Uterine smooth muscle cell (primary cell): Measurements from ENCODE around the gene MLXIP. TPM values are rescaled to one million over a fixed set of nuclear protein-coding genes. Genes with fewer than 3 reads are reported as not detected.

Experiments
- total RNA-seq: library from RNA; depleted of rRNA; stranded (reverse); fragments of >200 nt; gene quantifications from 2 replicates; pipeline ENCODE4 v1.2.3, GENCODE V29; 2014

The MLXIP gene, protein sequence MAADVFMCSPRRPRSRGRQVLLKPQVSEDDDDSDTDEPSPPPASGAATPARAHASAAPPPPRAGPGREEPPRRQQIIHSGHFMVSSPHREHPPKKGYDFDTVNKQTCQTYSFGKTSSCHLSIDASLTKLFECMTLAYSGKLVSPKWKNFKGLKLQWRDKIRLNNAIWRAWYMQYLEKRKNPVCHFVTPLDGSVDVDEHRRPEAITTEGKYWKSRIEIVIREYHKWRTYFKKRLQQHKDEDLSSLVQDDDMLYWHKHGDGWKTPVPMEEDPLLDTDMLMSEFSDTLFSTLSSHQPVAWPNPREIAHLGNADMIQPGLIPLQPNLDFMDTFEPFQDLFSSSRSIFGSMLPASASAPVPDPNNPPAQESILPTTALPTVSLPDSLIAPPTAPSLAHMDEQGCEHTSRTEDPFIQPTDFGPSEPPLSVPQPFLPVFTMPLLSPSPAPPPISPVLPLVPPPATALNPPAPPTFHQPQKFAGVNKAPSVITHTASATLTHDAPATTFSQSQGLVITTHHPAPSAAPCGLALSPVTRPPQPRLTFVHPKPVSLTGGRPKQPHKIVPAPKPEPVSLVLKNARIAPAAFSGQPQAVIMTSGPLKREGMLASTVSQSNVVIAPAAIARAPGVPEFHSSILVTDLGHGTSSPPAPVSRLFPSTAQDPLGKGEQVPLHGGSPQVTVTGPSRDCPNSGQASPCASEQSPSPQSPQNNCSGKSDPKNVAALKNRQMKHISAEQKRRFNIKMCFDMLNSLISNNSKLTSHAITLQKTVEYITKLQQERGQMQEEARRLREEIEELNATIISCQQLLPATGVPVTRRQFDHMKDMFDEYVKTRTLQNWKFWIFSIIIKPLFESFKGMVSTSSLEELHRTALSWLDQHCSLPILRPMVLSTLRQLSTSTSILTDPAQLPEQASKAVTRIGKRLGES
- total RNA-seq = 14.7 and 19.1 TPM in 2 replicates

DNA sequence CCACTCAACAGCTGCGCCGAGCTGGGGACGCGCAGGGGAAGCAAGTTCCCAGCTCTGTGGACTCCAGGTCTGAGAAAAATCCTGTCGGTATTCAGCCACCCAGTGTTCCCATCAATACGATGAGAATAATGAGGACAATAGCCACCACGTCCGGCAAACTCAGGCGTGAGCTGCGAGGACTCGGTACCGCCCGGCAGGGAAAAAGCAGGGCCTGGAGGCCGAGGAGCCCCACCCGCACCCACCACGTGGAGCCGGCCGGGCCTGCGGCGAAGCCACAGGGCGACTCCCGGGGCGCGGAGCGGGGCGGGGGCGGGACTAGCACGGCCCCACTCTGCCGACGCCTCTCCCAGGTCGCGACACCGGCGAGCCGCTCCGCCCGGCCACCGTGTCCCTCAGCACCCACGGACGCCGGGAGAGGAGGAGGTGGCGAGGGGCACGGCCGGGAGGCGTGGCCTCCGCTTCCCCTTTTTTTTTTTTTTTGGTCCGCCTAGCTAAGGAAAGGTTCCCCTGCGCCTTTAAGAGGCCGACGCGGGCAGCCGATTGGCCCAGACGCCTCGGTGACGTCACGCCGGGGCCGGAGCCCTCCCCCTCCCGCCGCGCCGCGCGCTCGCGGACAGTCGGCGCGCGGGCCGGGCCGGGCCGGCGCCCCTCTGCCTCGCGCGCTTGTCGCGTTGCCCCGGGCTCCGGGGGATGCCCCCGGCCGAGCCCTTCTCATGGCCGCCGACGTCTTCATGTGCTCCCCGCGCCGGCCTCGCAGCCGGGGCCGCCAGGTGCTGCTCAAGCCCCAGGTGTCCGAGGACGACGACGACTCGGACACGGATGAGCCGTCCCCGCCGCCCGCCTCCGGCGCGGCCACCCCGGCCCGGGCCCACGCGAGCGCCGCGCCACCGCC lies at the start of gene MLXIP:
MLXIP (plus strand) TSS at position 616 of the 892 bp plus-strand sequence; CDS start at position 714, 98 bp downstream.

DNA sequence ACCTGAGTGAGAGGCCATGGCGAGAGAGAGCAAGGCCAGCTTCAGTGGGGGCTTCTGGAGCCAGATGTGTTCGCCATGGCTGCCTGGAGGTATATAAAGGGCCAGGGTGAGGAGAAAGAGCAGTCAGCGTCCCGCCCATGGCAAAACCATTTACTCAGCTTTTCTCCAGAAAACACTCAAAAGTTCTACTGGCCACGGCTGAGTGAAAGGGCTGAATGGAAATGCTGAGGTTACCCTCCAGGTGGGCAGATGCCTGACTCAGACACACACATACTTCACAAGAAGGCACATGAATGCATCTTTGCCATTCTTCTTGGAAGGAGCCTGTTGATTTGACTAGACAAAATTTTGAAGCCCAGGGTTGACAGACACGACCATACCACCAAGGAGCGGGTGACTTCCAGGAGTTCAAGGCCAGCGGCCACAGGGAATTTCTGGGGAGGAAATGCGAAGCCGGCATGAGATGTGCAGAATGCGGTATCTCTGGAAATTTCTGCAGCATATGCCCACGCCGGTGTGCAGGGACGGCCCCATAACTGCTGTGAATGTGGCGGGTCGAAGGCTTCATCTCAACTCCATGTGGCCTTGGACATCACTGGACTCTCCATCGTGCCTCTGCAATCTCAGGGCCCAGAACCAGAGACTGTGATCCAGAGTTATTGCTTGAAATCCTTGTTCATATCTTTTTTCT lies 95.7 kb downstream of the MLXIP start, which contains the start of gene IL31:
IL31 (minus strand) TSS at position 67 of the 691 bp plus-strand sequence; CDS start at position 18, 49 bp downstream.

DNA sequence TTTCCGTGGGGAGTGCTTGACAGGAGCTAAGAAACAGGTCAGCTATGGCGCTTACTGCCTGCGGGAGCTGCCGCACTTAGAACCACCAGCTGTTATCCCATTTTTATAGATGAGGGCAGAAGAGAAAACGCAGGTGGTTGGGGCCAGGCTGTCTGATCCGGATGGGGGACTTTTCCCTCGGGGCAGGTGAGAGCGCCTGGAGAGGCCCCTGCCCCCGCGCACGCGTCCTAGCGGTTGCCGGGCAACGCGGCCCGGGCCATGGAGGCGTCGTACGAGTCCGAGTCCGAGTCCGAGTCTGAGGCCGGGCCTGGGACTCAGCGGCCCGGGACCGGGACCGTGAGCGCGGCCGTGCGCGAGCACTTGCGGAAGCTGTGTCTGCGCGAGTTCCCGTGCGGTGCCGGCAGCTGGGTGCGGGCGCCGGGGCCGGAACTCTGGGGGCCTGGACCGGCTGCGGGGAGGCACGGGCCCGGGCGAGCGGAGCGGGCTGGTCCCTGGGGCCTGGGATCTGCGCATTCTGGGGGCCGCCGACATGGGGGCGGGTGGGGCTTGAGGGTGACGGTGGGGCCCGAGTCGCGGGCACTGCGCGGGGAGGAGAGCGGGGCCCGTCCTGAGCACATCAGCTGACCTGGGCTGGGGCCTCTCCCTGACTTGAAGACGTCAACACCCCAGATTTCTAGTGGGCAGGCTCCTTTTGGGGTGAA lies 104.5 kb downstream of the MLXIP start, which contains the start of gene LRRC43:
LRRC43 (plus strand) TSS at position 237 of the 701 bp plus-strand sequence; CDS start at position 259, 22 bp downstream.

Other genes starting within 250 kb of the MLXIP start
- 0.12 TPM in 1 of 2 replicates, not detected in the other for gene HPD, start 219.9 kb upstream of the MLXIP start, total RNA-seq
- 86.6 and 173 TPM in 2 replicates for gene PSMD9, start 190.0 kb upstream of the MLXIP start, total RNA-seq
- 2.3 and 5.0 TPM in 2 replicates for gene CFAP251, start 160.2 kb upstream of the MLXIP start, total RNA-seq
- gene BCL7A, start 56.9 kb upstream of the MLXIP start, total RNA-seq = 4.1 and 4.2 TPM in 2 replicates
- not detected in 2 replicates for gene IL31, start 95.5 kb downstream of the MLXIP start, total RNA-seq
- gene LRRC43, start 104.4 kb downstream of the MLXIP start, total RNA-seq = 0.11 and 1.5 TPM in 2 replicates
- gene B3GNT4, start 125.0 kb downstream of the MLXIP start, total RNA-seq = 0.11 TPM in 1 of 2 replicates, not detected in the other
- gene DIABLO, start 147.3 kb downstream of the MLXIP start, total RNA-seq = 53.6 and 63.2 TPM in 2 replicates
- 23.5 and 25.6 TPM in 2 replicates for gene VPS33A, start 187.7 kb downstream of the MLXIP start, total RNA-seq